ENCODE results near the gene ENTPD6. TPM values are rescaled to one million over a fixed set of nuclear protein-coding genes. Genes with fewer than 3 reads are reported as not detected.

ENTPD6 gene
- total RNA-seq, 1 donor from 2014 or later: 106 TPM

- H3K27me3 ChIP-seq (ENCODE audit: low read depth): no peaks in the 10 kb centered on the region
- peaks cover 3% of the 10 kb centered on the region for H3K9me3 ChIP-seq (replicated peaks)
- H3K4me3 ChIP-seq: no peak overlapping the region
- peaks cover 6% of the 10 kb centered on the region for H3K36me3 ChIP-seq
- no peak for DNase-seq
- intact Hi-C loops (cut with micrococcal nuclease): no loop called here
- peak overlapping the region; percentile 77 for H3K27ac ChIP-seq (replicated peaks)
- TF ChIP-seq CTCF (IDR thresholded peaks at IDR 0.05; ENCODE audit: borderline replicate concordance): no peak
- peaks cover 97% of the 10 kb centered on the region for H3K4me1 ChIP-seq
These were observed 7.6 kb downstream of the ENTPD6 start for GRCh38 chr20:25203089-25203488.

- Histone ChIP-seq H3K4me3 (no peak overlapping the region), H3K27me3 (ENCODE audit: low read depth) (no peaks in the 10 kb centered on the region), H3K9me3 (replicated peaks) (peaks cover 3% of the 10 kb centered on the region), H3K36me3 (peaks cover 6% of the 10 kb centered on the region), H3K27ac (replicated peaks) (peak overlapping the region; percentile 77), H3K4me1 (peaks cover 90% of the 10 kb centered on the region)
- no peak for TF ChIP-seq CTCF (IDR thresholded peaks at IDR 0.05; ENCODE audit: borderline replicate concordance)
- DNase-seq: no peak
- intact Hi-C loops (cut with micrococcal nuclease): no loop called here
These were observed 8.4 kb downstream of the ENTPD6 start for GRCh38 chr20:25203871-25204320.

- no peak overlapping the region for H3K4me3 ChIP-seq
- no peak for TF ChIP-seq CTCF (IDR thresholded peaks at IDR 0.05; ENCODE audit: borderline replicate concordance)
- intact Hi-C loops (cut with micrococcal nuclease): no loop called here
- peak overlapping the region; percentile 77 for H3K27ac ChIP-seq (replicated peaks)
- peaks cover 7% of the 10 kb centered on the region for H3K36me3 ChIP-seq
- no peak for DNase-seq
- H3K27me3 ChIP-seq (ENCODE audit: low read depth): no peaks in the 10 kb centered on the region
- peaks cover 82% of the 10 kb centered on the region for H3K4me1 ChIP-seq
- peaks cover 3% of the 10 kb centered on the region for H3K9me3 ChIP-seq (replicated peaks)
These were observed 9.2 kb downstream of the ENTPD6 start for GRCh38 chr20:25204550-25205276.

- Histone ChIP-seq H3K27me3 (ENCODE audit: low read depth) (no peaks in the 10 kb centered on the region), H3K4me1 (peaks cover 74% of the 10 kb centered on the region), H3K36me3 (peaks cover 15% of the 10 kb centered on the region), H3K27ac (replicated peaks) (peak overlapping the region; percentile 77), H3K9me3 (replicated peaks) (peaks cover 3% of the 10 kb centered on the region), H3K4me3 (no peak overlapping the region)
- DNase-seq: no peak
- TF ChIP-seq CTCF (IDR thresholded peaks at IDR 0.05; ENCODE audit: borderline replicate concordance): no peak
- intact Hi-C loops (cut with micrococcal nuclease): no loop called here
These were observed 10.0 kb downstream of the ENTPD6 start for GRCh38 chr20:25205277-25206062.

GRCh38 chr20:25206063-25206403 is 10.5 kb downstream of the ENTPD6 start:
- H3K4me1 ChIP-seq: peaks cover 69% of the 10 kb centered on the region
- no peaks in the 10 kb centered on the region for H3K27me3 ChIP-seq (ENCODE audit: low read depth)
- peaks cover 20% of the 10 kb centered on the region for H3K36me3 ChIP-seq
- TF ChIP-seq CTCF (IDR thresholded peaks at IDR 0.05; ENCODE audit: borderline replicate concordance): no peak
- intact Hi-C loops (cut with micrococcal nuclease): no loop called here
- H3K9me3 ChIP-seq (replicated peaks): peaks cover 3% of the 10 kb centered on the region
- H3K4me3 ChIP-seq: no peak overlapping the region
- DNase-seq: no peak
- H3K27ac ChIP-seq (replicated peaks): peak overlapping the region; percentile 77
